Measurements from ENCODE around the gene OCA2.
"Not testable (repeated sequence)": the region's sequence is repeated elsewhere in the genome, so short reads cannot be mapped to it uniquely, and the experiment has no call there.

OCA2 gene

GRCh38 chr15:28023422-28023821 lies 75.7 kb downstream of the OCA2 start:
- DNase-seq (ENCODE audit: low spot score) = no peak

GRCh38 chr15:28022961-28023360 lies 76.2 kb downstream of the OCA2 start:
- no peak for DNase-seq (ENCODE audit: low spot score)

- DNase-seq (ENCODE audit: low spot score) = no peak
Observed at GRCh38 chr15:28022181-28022580, 76.9 kb downstream of the OCA2 start.

GRCh38 chr15:28021281-28022039 lies 77.7 kb downstream of the OCA2 start:
- DNase-seq (ENCODE audit: low spot score) = no peak

- DNase-seq (ENCODE audit: low spot score) = no peak
Observed at GRCh38 chr15:28020644-28021043, 78.5 kb downstream of the OCA2 start.

- no peak for DNase-seq (ENCODE audit: low spot score)
Observed at GRCh38 chr15:28019594-28020309, 79.4 kb downstream of the OCA2 start.

GRCh38 chr15:28018291-28019044 lies 80.6 kb downstream of the OCA2 start:
- no peak for DNase-seq (ENCODE audit: low spot score)

- no peak for DNase-seq (ENCODE audit: low spot score)
Observed at GRCh38 chr15:28017423-28017924, 81.6 kb downstream of the OCA2 start.

- DNase-seq (ENCODE audit: low spot score) = no peak
Observed at GRCh38 chr15:28015855-28016254, 83.3 kb downstream of the OCA2 start.

GRCh38 chr15:28014623-28015200 lies 84.4 kb downstream of the OCA2 start:
- no peak for DNase-seq (ENCODE audit: low spot score)

- no peak for DNase-seq (ENCODE audit: low spot score)
Observed at GRCh38 chr15:28013976-28014375, 85.1 kb downstream of the OCA2 start.

- DNase-seq (ENCODE audit: low spot score) = no peak
Observed at GRCh38 chr15:28013480-28013879, 85.6 kb downstream of the OCA2 start.

GRCh38 chr15:28012231-28012630 lies 86.9 kb downstream of the OCA2 start:
- no peak for DNase-seq (ENCODE audit: low spot score)

GRCh38 chr15:28008175-28008574 lies 90.9 kb downstream of the OCA2 start:
- DNase-seq (ENCODE audit: low spot score) = not testable (repeated sequence)

- no peak for DNase-seq (ENCODE audit: low spot score)
Observed at GRCh38 chr15:28006116-28006905, 92.8 kb downstream of the OCA2 start.

- no peak for DNase-seq (ENCODE audit: low spot score)
Observed at GRCh38 chr15:28005004-28005527, 94.0 kb downstream of the OCA2 start.

GRCh38 chr15:28004143-28005003 lies 94.7 kb downstream of the OCA2 start:
- DNase-seq (ENCODE audit: low spot score) = no peak

GRCh38 chr15:28003302-28004037 lies 95.6 kb downstream of the OCA2 start:
- no peak for DNase-seq (ENCODE audit: low spot score)

GRCh38 chr15:28002867-28003266 lies 96.2 kb downstream of the OCA2 start:
- no peak for DNase-seq (ENCODE audit: low spot score)

Measured in activated CD4-positive, alpha-beta T cell treated with anti-CD3 and anti-CD28 coated beads, Interleukin-2, Interleukin-4, amounts not matched to agents 100 ng/mL and 50 ng/mL, durations not matched to agents 16 hours and 8 hours (primary cell).